GM12872 (cell line): ENCODE measurements around the gene NHLRC2.

ENCODE experiments used
- CTCF ChIP-seq: IDR thresholded peaks from 3 replicates; pipeline ENCODE4 v1.5.1; 2011; ENCODE audit warnings: low read depth, mild to moderate bottlenecking, low read length, moderate library complexity; ENCODE audit not compliant: insufficient read depth

NHLRC2 gene

DNA sequence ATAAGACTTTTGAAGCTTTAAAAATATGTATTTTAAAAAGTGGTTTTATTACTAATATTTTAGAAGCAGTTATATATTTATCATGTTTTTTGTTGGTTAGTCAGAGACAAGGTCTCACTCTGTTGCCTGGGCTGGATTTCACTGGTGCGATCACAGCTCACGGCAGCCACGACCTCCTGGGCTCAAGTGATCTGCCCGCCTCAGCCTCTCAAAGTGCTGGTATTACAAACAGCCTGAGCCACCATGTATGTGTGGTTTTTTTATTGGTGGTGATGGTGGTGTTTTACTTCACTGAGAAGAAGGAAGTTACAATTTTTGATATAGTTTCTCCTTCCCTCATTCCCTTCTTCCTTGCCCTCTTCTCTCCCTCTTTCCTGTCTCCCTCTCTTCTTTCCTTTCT is 13.4 kb downstream of the NHLRC2 start:
- TF ChIP-seq CTCF: no peak

DNA sequence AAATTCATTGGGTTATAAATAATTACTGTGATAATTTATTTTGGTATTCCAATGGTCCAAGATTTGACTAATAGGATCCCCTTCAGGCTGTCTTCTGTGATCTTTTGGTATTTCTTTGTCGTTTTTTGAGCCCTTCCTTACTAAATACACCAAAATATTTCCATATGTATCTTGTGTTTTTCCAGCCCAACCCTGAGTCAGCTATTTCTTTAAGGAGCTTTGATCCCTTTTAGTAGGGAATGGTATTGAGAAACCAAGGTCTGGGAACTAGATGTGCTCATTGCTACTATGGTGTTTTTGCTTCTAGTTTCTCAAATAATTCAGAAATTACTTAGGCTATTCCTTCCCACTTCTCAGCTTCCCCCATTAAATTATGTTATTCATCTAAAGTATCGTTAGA is 15.3 kb downstream of the NHLRC2 start:
- no peak for TF ChIP-seq CTCF

GRCh38 chr10:113872139-113873030 is 17.9 kb downstream of the NHLRC2 start:
- TF ChIP-seq CTCF: peak; percentile 22; the same call in 1 of the 3 replicates

DNA sequence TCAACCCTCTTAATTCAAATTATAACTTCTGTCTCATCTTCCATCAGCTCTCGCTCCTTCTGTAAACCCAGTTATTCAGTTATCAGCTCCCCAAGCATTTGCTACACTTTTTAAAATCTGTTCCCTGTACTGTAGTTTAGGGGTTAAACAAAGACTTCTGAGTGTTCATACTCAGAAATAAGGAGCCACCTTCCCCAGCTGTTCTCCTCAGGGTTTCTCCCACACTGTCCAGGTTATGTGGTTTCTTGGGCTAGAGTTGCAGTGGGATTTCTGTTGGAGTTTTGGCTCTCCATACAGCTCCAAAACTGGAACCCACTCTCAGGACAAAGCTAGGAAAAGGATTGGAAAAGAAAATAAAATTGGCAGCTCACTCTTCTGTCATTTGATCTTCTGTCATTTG is 20.8 kb downstream of the NHLRC2 start:
- TF ChIP-seq CTCF: no peak

- TF ChIP-seq CTCF: no peak
Observed at GRCh38 chr10:113876461-113876860, 22.0 kb downstream of the NHLRC2 start.

- TF ChIP-seq CTCF: no peak
Observed at GRCh38 chr10:113879691-113880090, 25.2 kb downstream of the NHLRC2 start.

DNA sequence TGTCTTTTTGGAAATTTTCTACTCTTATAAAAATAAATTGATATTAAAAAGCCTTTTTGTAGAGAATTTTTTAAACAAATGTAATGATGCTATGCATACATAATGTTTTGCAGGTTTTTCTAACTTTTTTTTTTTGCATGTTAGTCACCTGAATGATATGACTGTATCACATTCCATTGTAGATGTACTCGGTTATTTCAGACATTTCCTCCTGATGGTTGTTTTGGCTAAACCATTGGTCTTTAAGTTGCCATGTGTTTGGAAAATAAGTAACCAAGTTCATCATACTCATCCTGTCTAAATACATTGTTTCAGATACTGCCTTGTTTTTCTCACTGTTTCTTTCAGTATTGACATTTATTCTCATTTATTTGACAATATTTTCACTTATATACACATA is 25.8 kb downstream of the NHLRC2 start:
- TF ChIP-seq CTCF: no peak
